Fibroblast of lung (primary cell): ENCODE data around the gene TMPRSS3.

Experiments used
- CTCF ChIP-seq, 2 donors: IDR thresholded peaks in 1 of 2; conservative IDR thresholded peaks in 1 of 2; 1 replicate in 1 of 2; 2 replicates in 1 of 2; pipeline ENCODE4 v1.5.1; 2011 to 2012; ENCODE audit warnings: low read length in 2 of 2, control low read depth in 1 of 2, inconsistent platforms in 1 of 2, low read depth in 1 of 2, mild to moderate bottlenecking in 1 of 2
- EZH2 ChIP-seq: IDR thresholded peaks from 2 replicates; pipeline ENCODE4 v1.5.1; 2012; ENCODE audit warnings: low read length, control low read depth, mild to moderate bottlenecking; ENCODE audit errors: missing control alignments

GRCh38 chr21:42430521-42430920 is 34.7 kb upstream of the TMPRSS3 start:
- TF ChIP-seq CTCF (conservative IDR thresholded peaks at IDR 0.05 in 1 of 2, IDR thresholded peaks at IDR 0.05 in 1 of 2; ENCODE audit: low read depth in 1 of 2, low read length in 2 of 2) (no peak), EZH2 (no peak)
